CD4-positive, CD25-positive, alpha-beta regulatory T cell (primary cell): ENCODE measurements around the gene BTNL8. TPM values are rescaled to one million over a fixed set of nuclear protein-coding genes. Genes with fewer than 3 reads are reported as not detected.
A peak's percentile ranks its signal among the peaks of the same experiment; 100 is the strongest.

ENCODE experiments used
- ATAC-seq, 2 donors: fragments of 150-1000 bp; cut with Tn5 transposase; one replicate each; pipeline ENCODE4 v1.10.0; 2021; ENCODE audit warnings: low read depth in 2 of 2, moderate number of reproducible peaks in 2 of 2, moderate library complexity in 1 of 2
- DNase-seq, 3 donors: peaks; one replicate each; pipeline versions ENCODE4 v3.0.0 to v3.0.0-alpha.2; 2012 to 2022; ENCODE audit warnings: mixed read lengths in 1 of 3
- H3K27ac ChIP-seq: one replicate; pipeline ENCODE4 v1.7.0; 2013; ENCODE audit warnings: mild to moderate bottlenecking, low read length; ENCODE audit not compliant: insufficient read depth, poor library complexity, severe bottlenecking
- H3K27me3 ChIP-seq: one replicate; pipeline ENCODE4 v1.7.0; 2013; ENCODE audit warnings: low read length; ENCODE audit not compliant: control insufficient read depth, insufficient read depth
- H3K36me3 ChIP-seq: one replicate; pipeline ENCODE4 v1.7.0; 2013; ENCODE audit warnings: mild to moderate bottlenecking, low read length, moderate library complexity; ENCODE audit not compliant: control insufficient read depth, insufficient read depth
- H3K4me1 ChIP-seq: 2 replicates; pipeline ENCODE4 v1.7.0; 2013; ENCODE audit warnings: mild to moderate bottlenecking, low read length; ENCODE audit not compliant: insufficient read depth, control insufficient read depth, poor library complexity, severe bottlenecking
- H3K4me3 ChIP-seq: one replicate; pipeline ENCODE4 v1.7.0; 2013; ENCODE audit warnings: low read depth, mild to moderate bottlenecking, low read length, moderate library complexity
- H3K9me3 ChIP-seq, 2 experiments: 1 replicate in 1 of 2; 2 replicates in 1 of 2; pipeline ENCODE4 v1.7.0; 2013; ENCODE audit warnings: low read length in 2 of 2, mild to moderate bottlenecking in 1 of 2, moderate library complexity in 1 of 2; ENCODE audit not compliant: control insufficient read depth in 2 of 2
- H3K27ac Mint-ChIP-seq, 3 donors: one replicate each; pipeline ENCODE4 v1.8.0; 2020 to 2022; ENCODE audit warnings: mild to moderate bottlenecking in 3 of 3, mixed read lengths in 3 of 3, moderate library complexity in 2 of 3
- H3K27me3 Mint-ChIP-seq: one replicate; pipeline ENCODE4 v1.8.0; 2022; ENCODE audit warnings: mild to moderate bottlenecking, mixed read lengths
- H3K36me3 Mint-ChIP-seq: one replicate; pipeline ENCODE4 v1.8.0; 2020; ENCODE audit warnings: mixed read lengths
- H3K4me1 Mint-ChIP-seq, 4 donors: one replicate each; pipeline ENCODE4 v1.8.0; 2020 to 2022; ENCODE audit warnings: mixed read lengths in 4 of 4, mild to moderate bottlenecking in 1 of 4
- H3K4me3 Mint-ChIP-seq, 4 donors: one replicate each; pipeline ENCODE4 v1.8.0; 2020 to 2022; ENCODE audit warnings: mild to moderate bottlenecking in 4 of 4, mixed read lengths in 4 of 4, moderate library complexity in 3 of 4
- H3K9me3 Mint-ChIP-seq, 7 donors: one replicate each; pipeline ENCODE4 v1.8.0; 2020 to 2022; ENCODE audit warnings: mixed read lengths in 7 of 7, mild to moderate bottlenecking in 3 of 7, moderate library complexity in 2 of 7
- polyA plus RNA-seq, 4 donors: library from polyadenylated mRNA; unstranded; fragments of 300-500 nt; fragmentation: Illumina TruSeq; gene quantifications; one replicate each; pipeline ENCODE4 v1.2.3, GENCODE V29; 2021
- total RNA-seq: library from RNA; stranded (reverse); gene quantifications from one replicate; pipeline ENCODE4 v1.2.3, GENCODE V29; 2022

Gene BTNL8
- total and polyA plus RNA-seq, 5 donors from 2014 or later, result 0.16 to 0.33 TPM; not detected in 3

DNA sequence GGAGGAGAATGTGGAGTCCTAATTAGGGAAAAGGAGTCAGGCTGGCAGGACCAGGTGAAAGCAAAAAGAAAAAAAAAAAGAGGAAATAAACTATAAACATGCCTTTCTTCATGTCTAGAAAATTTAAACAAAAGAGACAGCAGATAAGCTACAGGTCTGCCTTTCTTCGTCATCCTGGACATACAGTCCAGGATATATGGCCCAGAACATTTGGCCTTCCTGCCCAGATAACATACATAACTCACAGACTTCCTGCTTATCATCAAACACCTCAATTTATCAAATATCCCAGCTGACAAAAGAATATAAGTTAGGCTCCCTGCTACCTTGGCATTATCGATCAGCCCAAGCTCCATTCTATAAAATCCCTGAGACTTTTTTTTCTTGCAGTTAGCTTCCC is 11.2 kb downstream of the BTNL8 start:
- Histone ChIP-seq H3K4me1 (peaks cover 9% of the 10 kb centered on the region), H3K9me3 (no peaks in the 10 kb centered on the region), H3K27me3 (no peaks in the 10 kb centered on the region), H3K4me3 (no peak overlapping the region), H3K27ac (no peak overlapping the region), H3K36me3 (no peaks in the 10 kb centered on the region)
- Mint-ChIP-seq H3K4me1 (peaks cover 5 to 17% (median 12%) of the 10 kb centered on the region in 4 donors), H3K36me3 (no peaks in the 10 kb centered on the region), H3K27ac (peak overlapping the region in 2 of 3 donors; percentile 6 to 58), H3K27me3 (peaks cover 5% of the 10 kb centered on the region), H3K4me3 (no peak overlapping the region), H3K9me3 (peaks cover 0 to 2% (median 0%) of the 10 kb centered on the region in 7 donors)
- no peak for ATAC-seq
- no peak for DNase-seq

- Mint-ChIP-seq H3K27ac (peak overlapping the region in 2 of 3 donors; percentile 3 to 58), H3K9me3 (peaks cover 0 to 2% (median 0%) of the 10 kb centered on the region in 7 donors), H3K4me3 (peak overlapping the region in 1 of 4 donors; percentile 2), H3K27me3 (peaks cover 5% of the 10 kb centered on the region), H3K36me3 (no peaks in the 10 kb centered on the region), H3K4me1 (peaks cover 5 to 17% (median 12%) of the 10 kb centered on the region in 4 donors)
- no peak overlapping the region for H3K4me3 ChIP-seq
- peaks cover 9% of the 10 kb centered on the region for H3K4me1 ChIP-seq
- H3K27ac ChIP-seq, result no peak overlapping the region
- H3K27me3 ChIP-seq, result no peaks in the 10 kb centered on the region
- no peak for DNase-seq
- no peak for ATAC-seq
- H3K36me3 ChIP-seq, result no peaks in the 10 kb centered on the region
- no peaks in the 10 kb centered on the region for H3K9me3 ChIP-seq
These were observed 11.8 kb downstream of the BTNL8 start for GRCh38 chr5:180910735-180911134.

GRCh38 chr5:180914646-180915045 is 15.7 kb downstream of the BTNL8 start:
- no peaks in the 10 kb centered on the region for H3K9me3 ChIP-seq
- peaks cover 5 to 9% (median 6%) of the 10 kb centered on the region in 4 donors for H3K4me1 Mint-ChIP-seq
- no peaks in the 10 kb centered on the region for H3K36me3 ChIP-seq
- no peak overlapping the region for H3K27ac ChIP-seq
- no peaks in the 10 kb centered on the region for H3K36me3 Mint-ChIP-seq
- H3K27ac Mint-ChIP-seq, result no peak overlapping the region
- no peak overlapping the region for H3K4me3 ChIP-seq
- no peak overlapping the region for H3K4me3 Mint-ChIP-seq
- peaks cover 0 to 2% (median 0%) of the 10 kb centered on the region in 7 donors for H3K9me3 Mint-ChIP-seq
- ATAC-seq (no peak), DNase-seq (no peak)
- H3K4me1 ChIP-seq, result peaks cover 2% of the 10 kb centered on the region
- H3K27me3 ChIP-seq, result no peaks in the 10 kb centered on the region
- H3K27me3 Mint-ChIP-seq, result peaks cover 5% of the 10 kb centered on the region

DNA sequence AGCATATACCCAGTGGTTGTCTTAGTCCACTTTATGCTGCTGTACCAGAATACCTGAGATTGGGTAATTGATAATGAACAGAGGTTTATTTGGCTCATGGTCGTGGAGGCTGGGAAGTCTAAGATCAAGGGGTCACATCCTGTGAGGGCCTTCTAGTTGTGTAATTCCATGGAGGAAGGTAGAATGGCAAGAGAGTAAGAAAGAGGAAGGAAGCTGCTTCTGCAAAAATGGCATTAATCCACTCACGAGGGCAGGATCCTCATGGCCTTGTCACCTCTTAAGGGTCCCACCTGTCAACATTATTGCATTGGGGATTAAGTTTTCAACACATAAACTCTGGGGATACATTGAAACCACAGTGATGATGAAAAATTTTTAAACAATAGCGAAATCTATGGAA is 17.0 kb downstream of the BTNL8 start:
- H3K27me3 Mint-ChIP-seq, result peaks cover 12% of the 10 kb centered on the region
- H3K4me1 ChIP-seq, result no peaks in the 10 kb centered on the region

DNA sequence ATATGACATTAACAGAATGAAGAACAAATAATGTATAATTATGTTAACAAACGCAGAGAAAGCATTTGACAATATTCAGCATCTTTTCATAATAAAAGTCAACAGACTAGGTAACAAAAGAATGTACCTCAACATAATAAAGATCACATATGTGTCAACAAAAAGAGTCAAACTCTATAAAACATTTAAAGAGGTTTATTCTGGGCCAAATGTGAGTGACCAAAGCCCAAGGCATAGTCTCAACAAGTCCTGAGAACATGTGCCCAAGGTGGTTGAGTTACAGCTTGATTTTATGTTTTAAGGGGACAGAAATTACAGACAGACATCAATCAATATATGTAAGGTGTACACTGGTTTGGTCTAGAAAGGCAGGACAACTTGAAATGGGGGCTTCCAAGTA is 19.4 kb downstream of the BTNL8 start:
- DNase-seq, result no peak
- Histone ChIP-seq H3K27me3 (no peaks in the 10 kb centered on the region), H3K4me3 (no peak overlapping the region), H3K4me1 (no peaks in the 10 kb centered on the region), H3K36me3 (no peaks in the 10 kb centered on the region), H3K27ac (no peak overlapping the region), H3K9me3 (peaks cover 7 to 8% of the 10 kb centered on the region in 2 experiments)
- no peaks in the 10 kb centered on the region for H3K4me1 Mint-ChIP-seq
- peaks cover 0 to 10% (median 8%) of the 10 kb centered on the region in 7 donors for H3K9me3 Mint-ChIP-seq
- no peak for ATAC-seq
- H3K27me3 Mint-ChIP-seq, result peaks cover 16% of the 10 kb centered on the region
- H3K36me3 Mint-ChIP-seq, result peaks cover 3% of the 10 kb centered on the region
- no peak overlapping the region for H3K27ac Mint-ChIP-seq
- H3K4me3 Mint-ChIP-seq, result no peak overlapping the region

More for the DNA sequence above, 17.0 kb downstream of the BTNL8 start:
- DNase-seq (no peak), ATAC-seq (no peak)
- H3K4me1 Mint-ChIP-seq, result no peaks in the 10 kb centered on the region
- H3K4me3 ChIP-seq, result no peak overlapping the region
- H3K9me3 Mint-ChIP-seq, result peaks cover 0 to 7% (median 0%) of the 10 kb centered on the region in 7 donors
- H3K9me3 ChIP-seq, result no peaks in the 10 kb centered on the region
- no peaks in the 10 kb centered on the region for H3K36me3 Mint-ChIP-seq
- H3K4me3 Mint-ChIP-seq, result no peak overlapping the region
- no peaks in the 10 kb centered on the region for H3K27me3 ChIP-seq
- no peak overlapping the region for H3K27ac ChIP-seq
- no peaks in the 10 kb centered on the region for H3K36me3 ChIP-seq
- H3K27ac Mint-ChIP-seq, result no peak overlapping the region

DNA sequence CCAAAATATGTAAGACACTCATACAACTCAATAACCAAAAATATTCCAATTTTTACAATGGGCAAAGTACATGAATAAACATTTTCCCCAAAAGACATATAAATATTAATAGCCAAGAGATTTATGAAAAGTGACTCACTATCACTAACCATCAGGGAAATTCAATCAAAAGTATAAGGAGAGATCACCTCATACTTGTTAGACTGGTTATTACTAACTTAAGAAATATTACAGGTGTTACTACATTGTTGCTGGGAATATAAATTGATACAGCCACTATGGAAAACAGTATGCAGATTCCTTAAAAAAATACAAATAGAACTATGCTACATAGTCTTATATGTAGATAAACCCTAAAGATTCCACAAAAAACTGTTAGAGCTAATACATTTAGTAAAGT is 21.8 kb downstream of the BTNL8 start:
- peaks cover 16% of the 10 kb centered on the region for H3K27me3 Mint-ChIP-seq
- ATAC-seq (no peak), DNase-seq (no peak)
- Histone ChIP-seq H3K4me3 (no peak overlapping the region), H3K27me3 (no peaks in the 10 kb centered on the region), H3K4me1 (no peaks in the 10 kb centered on the region), H3K36me3 (no peaks in the 10 kb centered on the region), H3K9me3 (peaks cover 20 to 22% of the 10 kb centered on the region in 2 experiments), H3K27ac (no peak overlapping the region)
- no peak overlapping the region for H3K27ac Mint-ChIP-seq
- peaks cover 0 to 20% (median 12%) of the 10 kb centered on the region in 7 donors for H3K9me3 Mint-ChIP-seq
- H3K4me1 Mint-ChIP-seq, result no peaks in the 10 kb centered on the region
- H3K36me3 Mint-ChIP-seq, result peaks cover 3% of the 10 kb centered on the region
- H3K4me3 Mint-ChIP-seq, result no peak overlapping the region

GRCh38 chr5:180922932-180923331 is 24.0 kb downstream of the BTNL8 start:
- no peak for DNase-seq
- ATAC-seq, result no peak
- H3K27me3 Mint-ChIP-seq, result peaks cover 16% of the 10 kb centered on the region
- no peak overlapping the region for H3K4me3 Mint-ChIP-seq
- Histone ChIP-seq H3K4me1 (no peaks in the 10 kb centered on the region), H3K36me3 (no peaks in the 10 kb centered on the region), H3K9me3 (peaks cover 20 to 24% of the 10 kb centered on the region in 2 experiments), H3K27me3 (no peaks in the 10 kb centered on the region), H3K27ac (no peak overlapping the region), H3K4me3 (no peak overlapping the region)
- no peaks in the 10 kb centered on the region for H3K4me1 Mint-ChIP-seq
- H3K9me3 Mint-ChIP-seq, result peaks cover 0 to 27% (median 13%) of the 10 kb centered on the region in 7 donors
- peaks cover 3% of the 10 kb centered on the region for H3K36me3 Mint-ChIP-seq
- no peak overlapping the region for H3K27ac Mint-ChIP-seq

GRCh38 chr5:180932660-180933059 is 33.7 kb downstream of the BTNL8 start:
- H3K4me3 Mint-ChIP-seq, result no peak overlapping the region
- Histone ChIP-seq H3K4me3 (no peak overlapping the region), H3K9me3 (peaks cover 0 to 5% of the 10 kb centered on the region in 2 experiments), H3K27ac (no peak overlapping the region), H3K27me3 (peaks cover 1% of the 10 kb centered on the region), H3K4me1 (no peaks in the 10 kb centered on the region), H3K36me3 (peaks cover 5% of the 10 kb centered on the region)
- peaks cover 6% of the 10 kb centered on the region for H3K36me3 Mint-ChIP-seq
- H3K4me1 Mint-ChIP-seq, result no peaks in the 10 kb centered on the region
- ATAC-seq (no peak), DNase-seq (no peak)
- no peak overlapping the region for H3K27ac Mint-ChIP-seq
- peaks cover 22% of the 10 kb centered on the region for H3K27me3 Mint-ChIP-seq
- peaks cover 1 to 28% (median 10%) of the 10 kb centered on the region in 7 donors for H3K9me3 Mint-ChIP-seq
